Stomach (tissue), 4 donors: ENCODE results near the gene SF3A1.

Experiments
- CTCF ChIP-seq, 7 experiments: fragments of 450-650 bp in 4 of 7; fragments of 200-600 bp in 3 of 7; sonication (generic) in 3 of 7; IDR thresholded peaks; one replicate each; pipeline ENCODE4 v1.5.1; 2016 to 2019; ENCODE audit warnings: antibody characterized with exemption in 7 of 7, control low read depth in 2 of 7, mild to moderate bottlenecking in 1 of 7
- POLR2AphosphoS5 ChIP-seq, 3 donors: sonication (generic); formaldehyde crosslinking; IDR thresholded peaks; one replicate each; pipeline ENCODE4 v1.6.1; 2016; ENCODE audit warnings: antibody characterized with exemption in 3 of 3

GRCh38 chr22:30386608-30386959, 29.9 kb upstream of the SF3A1 start:
- TF ChIP-seq CTCF (IDR thresholded peaks at IDR 0.05), result peak in 1 of 7 experiments; percentile 6
- no peak for TF ChIP-seq POLR2AphosphoS5 (IDR thresholded peaks at IDR 0.05)
